Gastroesophageal sphincter (tissue), 4 donors: ENCODE measurements around the gene FAM20A. TPM values are rescaled to one million over a fixed set of nuclear protein-coding genes. Genes with fewer than 3 reads are reported as not detected.

Source experiments
- ATAC-seq: fragments of 150-250 bp; one replicate; pipeline ENCODE4 v1.9.1; 2016; ENCODE audit warnings: mild to moderate bottlenecking, moderate library complexity
- H3K27ac ChIP-seq, 4 donors: fragments of 200-600 bp; sonication (generic) in 3 of 4; 1 replicate in 3 of 4; 2 replicates in 1 of 4; pipeline ENCODE4 v1.5.1; 2016 to 2019
- H3K27me3 ChIP-seq: fragments of 200-600 bp; sonication (generic); one replicate; pipeline ENCODE4 v1.5.1; 2019
- H3K36me3 ChIP-seq, 2 donors: fragments of 200-600 bp; sonication (generic); one replicate each; pipeline ENCODE4 v1.5.1; 2019; ENCODE audit warnings: control low read depth in 1 of 2
- H3K4me1 ChIP-seq, 3 donors: fragments of 200-600 bp; sonication (generic); 1 replicate in 2 of 3; 2 replicates in 1 of 3; pipeline ENCODE4 v1.5.1; 2016 to 2019; ENCODE audit warnings: control low read depth in 2 of 3
- H3K4me3 ChIP-seq, 2 donors: fragments of 200-600 bp; sonication (generic); one replicate each; pipeline ENCODE4 v1.5.1; 2019; ENCODE audit warnings: mild to moderate bottlenecking in 1 of 2, moderate library complexity in 1 of 2
- H3K9me3 ChIP-seq, 3 donors: fragments of 200-600 bp; sonication (generic); one replicate each; pipeline ENCODE4 v1.5.1; 2017 to 2019; ENCODE audit warnings: control low read depth in 2 of 3
- EP300 ChIP-seq: sonication (generic); formaldehyde crosslinking; IDR thresholded peaks from one replicate; pipeline ENCODE4 v1.6.1; 2017; ENCODE audit warnings: antibody characterized with exemption, mild to moderate bottlenecking
- POLR2A ChIP-seq, 2 donors: fragments of 450-650 bp; IDR thresholded peaks; one replicate each; pipeline ENCODE4 v1.6.1; 2017; ENCODE audit warnings: antibody characterized with exemption in 2 of 2, mild to moderate bottlenecking in 2 of 2, moderate library complexity in 1 of 2
- POLR2AphosphoS5 ChIP-seq: sonication (generic); formaldehyde crosslinking; IDR thresholded peaks from one replicate; pipeline ENCODE4 v1.6.1; 2017; ENCODE audit warnings: antibody characterized with exemption
- WGBS, 2 donors: methylation state at CpG; one replicate each; pipeline ENCODE4 v1.1.5; 2018; ENCODE audit warnings: low coverage in 1 of 2; 5-methylcytosine and 5-hydroxymethylcytosine counted together
- total RNA-seq, 4 donors: library from RNA; depleted of rRNA; stranded (reverse); fragments of >200 nt; gene quantifications; one replicate each; pipeline ENCODE4 v1.1.0, GENCODE V29; 2016
- TF ChIP-seq, protein P1 (sequence below), 4 experiments: fragments of 200-600 bp in 2 of 4; fragments of 450-650 bp in 2 of 4; sonication (generic) in 1 of 4; IDR thresholded peaks; one replicate each; pipeline ENCODE4 v1.5.1; 2017 to 2019; ENCODE audit warnings: antibody characterized with exemption in 4 of 4, mild to moderate bottlenecking in 2 of 4, moderate library complexity in 2 of 4

Gene FAM20A
- total RNA-seq, 4 donors from 2014 or later, result 1.4 to 13.7 (median 2.9) TPM

DNA sequence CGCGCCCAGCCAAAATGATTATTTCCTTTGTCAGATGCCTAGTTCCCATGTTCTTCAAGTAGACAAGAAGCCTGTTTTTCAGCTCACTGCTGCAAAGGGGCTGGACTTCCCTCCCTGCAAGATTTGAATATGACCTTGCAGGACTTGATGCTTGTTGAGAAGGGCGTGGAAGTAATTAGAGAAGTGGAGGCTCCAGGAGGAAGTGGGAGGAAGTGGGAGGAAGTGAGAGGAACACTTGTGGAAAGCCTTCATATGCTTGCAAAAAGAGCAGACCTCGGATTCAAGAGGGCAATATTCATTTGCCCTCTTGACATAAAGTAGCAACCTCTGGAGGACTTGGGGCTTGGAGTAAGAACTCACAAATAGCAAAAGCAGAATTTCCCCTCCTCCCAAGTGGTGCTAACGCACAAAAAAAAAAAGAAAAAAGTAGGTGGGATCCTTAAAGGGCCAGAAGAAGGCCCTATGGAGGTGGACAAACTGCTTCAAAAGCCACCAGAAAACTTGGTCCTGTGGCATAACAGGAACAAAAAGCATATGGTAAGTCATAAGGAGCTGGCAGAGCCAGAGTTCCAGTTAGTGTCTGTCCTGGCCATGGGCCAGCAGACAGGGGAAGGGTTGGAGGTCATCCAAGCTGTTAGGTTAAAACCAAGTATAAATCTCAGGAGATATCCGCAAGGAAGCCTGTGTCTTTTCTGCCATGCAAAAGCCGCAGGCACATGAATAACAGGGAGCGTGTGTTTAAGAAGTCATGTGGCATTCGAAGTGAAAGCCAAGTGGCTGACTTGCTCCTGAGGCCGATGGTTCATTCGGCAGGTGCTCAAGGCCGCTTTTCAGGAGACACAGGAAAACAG lies 109.6 kb downstream of the FAM20A start:
- Histone ChIP-seq H3K9me3 (no peaks in the 10 kb centered on the region), H3K4me3 (no peak overlapping the region), H3K27ac (peak overlapping the region in 1 of 4 donors; percentile 47), H3K36me3 (no peaks in the 10 kb centered on the region), H3K4me1 (peaks cover 0 to 24% (median 0%) of the 10 kb centered on the region in 3 donors), H3K27me3 (peaks cover 5% of the 10 kb centered on the region)
- no peak for ATAC-seq
- TF ChIP-seq EP300 (no peak), POLR2AphosphoS5 (no peak), POLR2A (IDR thresholded peaks at IDR 0.05) (no peak)
- TF ChIP-seq, protein P1, sequence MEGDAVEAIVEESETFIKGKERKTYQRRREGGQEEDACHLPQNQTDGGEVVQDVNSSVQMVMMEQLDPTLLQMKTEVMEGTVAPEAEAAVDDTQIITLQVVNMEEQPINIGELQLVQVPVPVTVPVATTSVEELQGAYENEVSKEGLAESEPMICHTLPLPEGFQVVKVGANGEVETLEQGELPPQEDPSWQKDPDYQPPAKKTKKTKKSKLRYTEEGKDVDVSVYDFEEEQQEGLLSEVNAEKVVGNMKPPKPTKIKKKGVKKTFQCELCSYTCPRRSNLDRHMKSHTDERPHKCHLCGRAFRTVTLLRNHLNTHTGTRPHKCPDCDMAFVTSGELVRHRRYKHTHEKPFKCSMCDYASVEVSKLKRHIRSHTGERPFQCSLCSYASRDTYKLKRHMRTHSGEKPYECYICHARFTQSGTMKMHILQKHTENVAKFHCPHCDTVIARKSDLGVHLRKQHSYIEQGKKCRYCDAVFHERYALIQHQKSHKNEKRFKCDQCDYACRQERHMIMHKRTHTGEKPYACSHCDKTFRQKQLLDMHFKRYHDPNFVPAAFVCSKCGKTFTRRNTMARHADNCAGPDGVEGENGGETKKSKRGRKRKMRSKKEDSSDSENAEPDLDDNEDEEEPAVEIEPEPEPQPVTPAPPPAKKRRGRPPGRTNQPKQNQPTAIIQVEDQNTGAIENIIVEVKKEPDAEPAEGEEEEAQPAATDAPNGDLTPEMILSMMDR (IDR thresholded peaks at IDR 0.05), result no peak
- WGBS, 2 donors, result 70 to 71% methylated on average over 5 to 7 of the region's 12 CpGs

- H3K4me3 ChIP-seq, result no peak overlapping the region
- ATAC-seq, result peak; percentile 76
- WGBS, 2 donors, result 33 to 87% methylated on average over 2 to 3 of the region's 4 CpGs
- H3K4me1 ChIP-seq, result peaks cover 0 to 24% (median 0%) of the 10 kb centered on the region in 3 donors
- H3K27me3 ChIP-seq, result peaks cover 6% of the 10 kb centered on the region
- H3K27ac ChIP-seq, result peak overlapping the region in 1 of 4 donors; percentile 22
- H3K36me3 ChIP-seq, result no peaks in the 10 kb centered on the region
- TF ChIP-seq EP300 (no peak), POLR2AphosphoS5 (no peak), POLR2A (IDR thresholded peaks at IDR 0.05) (no peak)
- TF ChIP-seq, protein P1 (IDR thresholded peaks at IDR 0.05), result no peak
- H3K9me3 ChIP-seq, result no peaks in the 10 kb centered on the region
Measured at GRCh38 chr17:68489919-68490318, 111.2 kb downstream of the FAM20A start.

Other genes starting within 250 kb of the FAM20A start
- 10 to 100 TPM; 22.9 to 53.2 (median 45.0) TPM for gene WIPI1, start 143.9 kb downstream of the FAM20A start, total RNA-seq
- 100 to 1,000 TPM; 267 to 390 (median 347) TPM for gene PRKAR1A, start 88.9 kb downstream of the FAM20A start, total RNA-seq